ENCODE results near the gene RBM3.

DNA sequence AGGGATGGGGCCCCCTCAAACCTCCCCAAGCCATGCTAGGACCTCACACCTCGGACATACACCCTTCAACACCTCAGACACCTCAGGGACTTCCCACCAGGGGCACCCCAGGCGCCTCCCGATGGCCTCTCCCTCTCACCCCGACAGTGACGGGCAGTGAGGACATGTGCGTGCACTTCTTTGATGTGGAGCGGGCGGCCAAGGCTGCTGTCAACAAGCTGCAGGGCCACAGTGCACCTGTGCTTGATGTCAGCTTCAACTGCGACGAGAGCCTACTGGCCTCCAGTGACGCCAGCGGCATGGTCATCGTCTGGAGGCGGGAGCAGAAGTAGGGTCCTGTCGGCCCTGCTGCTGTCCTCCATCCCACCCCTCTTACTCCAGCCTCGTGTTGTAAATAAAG, 30.4 kb downstream of the RBM3 start:
- TF ChIP-seq EP300 (IDR thresholded peaks at IDR 0.05) (no peak), POLR2A (IDR thresholded peaks at IDR 0.05) (no peak)
- TF ChIP-seq, protein P1, sequence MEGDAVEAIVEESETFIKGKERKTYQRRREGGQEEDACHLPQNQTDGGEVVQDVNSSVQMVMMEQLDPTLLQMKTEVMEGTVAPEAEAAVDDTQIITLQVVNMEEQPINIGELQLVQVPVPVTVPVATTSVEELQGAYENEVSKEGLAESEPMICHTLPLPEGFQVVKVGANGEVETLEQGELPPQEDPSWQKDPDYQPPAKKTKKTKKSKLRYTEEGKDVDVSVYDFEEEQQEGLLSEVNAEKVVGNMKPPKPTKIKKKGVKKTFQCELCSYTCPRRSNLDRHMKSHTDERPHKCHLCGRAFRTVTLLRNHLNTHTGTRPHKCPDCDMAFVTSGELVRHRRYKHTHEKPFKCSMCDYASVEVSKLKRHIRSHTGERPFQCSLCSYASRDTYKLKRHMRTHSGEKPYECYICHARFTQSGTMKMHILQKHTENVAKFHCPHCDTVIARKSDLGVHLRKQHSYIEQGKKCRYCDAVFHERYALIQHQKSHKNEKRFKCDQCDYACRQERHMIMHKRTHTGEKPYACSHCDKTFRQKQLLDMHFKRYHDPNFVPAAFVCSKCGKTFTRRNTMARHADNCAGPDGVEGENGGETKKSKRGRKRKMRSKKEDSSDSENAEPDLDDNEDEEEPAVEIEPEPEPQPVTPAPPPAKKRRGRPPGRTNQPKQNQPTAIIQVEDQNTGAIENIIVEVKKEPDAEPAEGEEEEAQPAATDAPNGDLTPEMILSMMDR (IDR thresholded peaks at IDR 0.05): no peak
